HUES48 (cell line): Measurements from ENCODE around the gene LSM12.

Experiments used
- H3K27ac ChIP-seq: one replicate; pipeline ENCODE4 v1.7.0; 2013; ENCODE audit warnings: low read depth, low read length, inconsistent platforms
- H3K27me3 ChIP-seq: 2 replicates; pipeline ENCODE4 v1.6.1; 2013; ENCODE audit warnings: mild to moderate bottlenecking, low read length; ENCODE audit not compliant: control insufficient read depth, insufficient read depth
- H3K36me3 ChIP-seq: 2 replicates; pipeline ENCODE4 v1.6.1; 2013; ENCODE audit warnings: low read length; ENCODE audit not compliant: control insufficient read depth, insufficient read depth
- H3K4me1 ChIP-seq: 2 replicates; pipeline ENCODE4 v1.6.1; 2013; ENCODE audit warnings: mild to moderate bottlenecking, low read length; ENCODE audit not compliant: control insufficient read depth, insufficient read depth
- H3K4me3 ChIP-seq: 2 replicates; pipeline ENCODE4 v1.5.1; 2013; ENCODE audit warnings: mild to moderate bottlenecking, low read depth, low read length
- H3K9ac ChIP-seq: 2 replicates; pipeline ENCODE4 v1.6.1; 2013; ENCODE audit warnings: mild to moderate bottlenecking, low read depth, low read length, moderate library complexity
- H3K9me3 ChIP-seq: 2 replicates; pipeline ENCODE4 v1.6.1; 2013; ENCODE audit warnings: low read length; ENCODE audit not compliant: control insufficient read depth, insufficient read depth

Gene LSM12

DNA sequence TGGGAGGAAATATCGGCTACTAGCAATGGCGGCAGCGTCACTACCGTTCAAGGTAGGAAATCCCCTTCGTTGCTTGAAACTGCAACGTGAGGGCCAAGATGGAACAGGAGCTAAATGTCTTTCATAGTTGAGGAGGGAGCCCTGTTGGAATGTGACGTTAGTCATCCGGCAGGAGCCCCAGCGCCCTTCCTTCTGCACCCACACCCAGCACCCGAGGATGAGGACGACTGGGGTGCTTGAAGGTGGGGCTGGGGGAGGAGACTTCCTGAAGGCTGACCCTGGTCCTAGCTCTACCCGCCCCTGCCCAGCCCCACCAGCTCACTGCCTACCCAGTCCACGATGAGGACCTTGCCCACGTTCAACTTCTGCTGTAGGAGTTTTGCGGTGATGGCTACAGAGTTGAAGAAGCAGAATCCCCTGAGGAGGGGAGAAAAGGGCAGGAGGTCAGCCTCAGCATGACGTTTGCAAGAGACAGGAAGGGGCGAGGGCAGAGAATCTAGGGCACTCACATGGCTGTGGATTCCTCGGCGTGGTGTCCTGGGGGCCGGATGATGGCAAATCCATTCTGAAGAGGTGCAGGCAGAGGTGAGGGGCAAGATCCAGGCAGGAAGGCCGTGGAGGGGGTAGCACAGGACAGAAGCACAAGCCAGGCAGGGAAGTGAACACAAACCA, 15.9 kb upstream of the LSM12 start:
- H3K9ac ChIP-seq = no peak overlapping the region
- H3K36me3 ChIP-seq = peaks cover 58% of the 10 kb centered on the region
- H3K9me3 ChIP-seq = no peaks in the 10 kb centered on the region
- no peaks in the 10 kb centered on the region for H3K27me3 ChIP-seq
- H3K4me3 ChIP-seq = no peak overlapping the region
- no peak overlapping the region for H3K27ac ChIP-seq
- peaks cover 11% of the 10 kb centered on the region for H3K4me1 ChIP-seq

DNA sequence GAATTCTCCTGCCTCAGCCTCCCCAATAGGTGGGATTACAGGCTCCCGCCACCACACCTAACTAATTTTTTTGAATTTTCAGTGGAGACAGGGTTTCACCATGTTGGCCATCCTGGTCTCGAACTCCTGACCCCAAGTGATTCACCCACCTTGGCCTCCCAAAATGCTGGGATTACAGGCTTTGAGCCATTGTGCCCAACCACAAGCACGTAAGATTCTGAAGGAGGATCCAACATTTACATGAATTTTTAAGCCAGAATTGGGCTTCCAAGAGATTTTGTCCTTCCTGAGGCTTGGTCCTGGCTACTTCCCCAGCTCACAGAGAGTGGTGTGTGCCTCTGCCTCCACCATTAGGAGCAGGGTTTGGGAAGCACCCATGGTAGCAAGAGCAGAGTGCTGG, 15.2 kb upstream of the LSM12 start:
- H3K4me3 ChIP-seq = no peak overlapping the region
- H3K9me3 ChIP-seq = no peaks in the 10 kb centered on the region
- no peaks in the 10 kb centered on the region for H3K27me3 ChIP-seq
- no peak overlapping the region for H3K27ac ChIP-seq
- H3K9ac ChIP-seq = no peak overlapping the region
- H3K36me3 ChIP-seq = peaks cover 65% of the 10 kb centered on the region
- peaks cover 5% of the 10 kb centered on the region; the same call in 1 of the 2 replicates for H3K4me1 ChIP-seq

DNA sequence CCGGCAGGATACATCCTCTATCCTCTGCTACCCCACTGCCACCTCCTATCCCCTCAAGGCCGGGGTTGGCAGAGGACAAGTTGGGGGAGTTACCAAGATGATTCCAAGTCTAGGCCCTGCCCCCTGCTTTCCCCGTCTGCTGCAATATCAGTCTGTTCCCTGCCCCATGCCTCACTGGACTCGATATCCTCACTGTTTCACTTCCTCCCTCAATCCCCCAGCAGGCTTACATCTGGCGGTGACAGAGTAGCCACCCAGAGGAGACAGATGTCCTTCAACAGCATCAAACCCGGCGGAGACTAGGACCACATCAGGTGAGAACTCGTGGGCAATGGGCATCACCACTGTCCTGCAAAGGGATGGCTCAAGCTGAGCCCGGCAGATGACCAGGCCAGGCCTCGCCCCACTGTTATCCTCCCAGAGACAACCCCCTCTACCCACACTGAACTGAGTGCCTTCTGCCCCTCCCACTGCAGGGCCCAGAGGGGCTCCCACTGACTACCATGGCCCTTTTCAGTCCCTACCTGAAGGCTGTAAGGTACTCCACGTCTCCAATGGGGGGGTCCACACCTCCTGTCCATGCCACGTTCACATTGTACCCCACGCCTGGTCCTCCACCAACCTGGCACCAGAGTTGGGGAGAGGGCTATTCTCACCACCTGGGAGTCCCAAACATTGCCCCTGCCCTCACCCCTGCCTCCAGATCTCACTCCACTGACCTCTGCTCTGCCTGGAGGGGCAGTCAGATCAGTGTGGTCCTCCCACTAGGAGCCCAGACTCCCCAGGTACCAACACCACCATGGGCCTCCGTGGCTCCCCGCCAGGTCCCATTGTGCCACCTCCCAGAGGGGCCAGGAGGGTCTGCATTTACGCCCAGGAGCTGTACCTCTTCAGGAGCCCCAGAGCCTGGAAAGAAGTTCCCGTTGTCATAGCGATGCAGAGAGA, 13.7 kb upstream of the LSM12 start:
- no peaks in the 10 kb centered on the region for H3K4me1 ChIP-seq
- no peak overlapping the region for H3K4me3 ChIP-seq
- no peak overlapping the region for H3K27ac ChIP-seq
- no peak overlapping the region for H3K9ac ChIP-seq
- peaks cover 80% of the 10 kb centered on the region for H3K36me3 ChIP-seq
- no peaks in the 10 kb centered on the region for H3K27me3 ChIP-seq
- no peaks in the 10 kb centered on the region for H3K9me3 ChIP-seq

DNA sequence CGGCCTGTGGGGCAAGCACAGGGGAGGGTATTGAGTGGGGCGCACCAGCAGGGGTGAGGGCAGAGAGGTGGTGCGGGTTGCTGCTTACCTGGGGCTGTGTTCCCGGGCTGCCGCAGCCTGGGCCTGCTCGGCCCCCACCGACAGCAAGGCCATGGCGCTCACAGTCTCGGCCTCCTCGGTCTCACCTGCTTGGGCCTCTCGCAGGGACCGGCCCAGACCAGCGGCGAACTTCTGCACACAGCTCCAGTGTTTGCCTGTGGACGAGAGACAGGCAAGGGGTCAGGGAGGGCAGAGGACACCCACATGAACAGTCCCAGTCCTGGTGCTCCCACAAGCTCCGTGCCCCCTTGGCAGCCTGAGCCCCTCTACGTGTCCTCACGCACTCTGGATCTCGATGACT, 11.9 kb upstream of the LSM12 start:
- no peak overlapping the region for H3K4me3 ChIP-seq
- no peak overlapping the region for H3K27ac ChIP-seq

GRCh38 chr17:44077595-44077909, 11.1 kb upstream of the LSM12 start:
- Histone ChIP-seq H3K9me3 (no peaks in the 10 kb centered on the region), H3K4me1 (no peaks in the 10 kb centered on the region), H3K27ac (no peak overlapping the region), H3K4me3 (no peak overlapping the region), H3K36me3 (peaks cover 88% of the 10 kb centered on the region), H3K27me3 (no peaks in the 10 kb centered on the region), H3K9ac (no peak overlapping the region)

More for the DNA sequence above, 11.9 kb upstream of the LSM12 start:
- Histone ChIP-seq H3K27me3 (no peaks in the 10 kb centered on the region), H3K9ac (no peak overlapping the region), H3K9me3 (no peaks in the 10 kb centered on the region), H3K36me3 (peaks cover 89% of the 10 kb centered on the region), H3K4me1 (no peaks in the 10 kb centered on the region)

DNA sequence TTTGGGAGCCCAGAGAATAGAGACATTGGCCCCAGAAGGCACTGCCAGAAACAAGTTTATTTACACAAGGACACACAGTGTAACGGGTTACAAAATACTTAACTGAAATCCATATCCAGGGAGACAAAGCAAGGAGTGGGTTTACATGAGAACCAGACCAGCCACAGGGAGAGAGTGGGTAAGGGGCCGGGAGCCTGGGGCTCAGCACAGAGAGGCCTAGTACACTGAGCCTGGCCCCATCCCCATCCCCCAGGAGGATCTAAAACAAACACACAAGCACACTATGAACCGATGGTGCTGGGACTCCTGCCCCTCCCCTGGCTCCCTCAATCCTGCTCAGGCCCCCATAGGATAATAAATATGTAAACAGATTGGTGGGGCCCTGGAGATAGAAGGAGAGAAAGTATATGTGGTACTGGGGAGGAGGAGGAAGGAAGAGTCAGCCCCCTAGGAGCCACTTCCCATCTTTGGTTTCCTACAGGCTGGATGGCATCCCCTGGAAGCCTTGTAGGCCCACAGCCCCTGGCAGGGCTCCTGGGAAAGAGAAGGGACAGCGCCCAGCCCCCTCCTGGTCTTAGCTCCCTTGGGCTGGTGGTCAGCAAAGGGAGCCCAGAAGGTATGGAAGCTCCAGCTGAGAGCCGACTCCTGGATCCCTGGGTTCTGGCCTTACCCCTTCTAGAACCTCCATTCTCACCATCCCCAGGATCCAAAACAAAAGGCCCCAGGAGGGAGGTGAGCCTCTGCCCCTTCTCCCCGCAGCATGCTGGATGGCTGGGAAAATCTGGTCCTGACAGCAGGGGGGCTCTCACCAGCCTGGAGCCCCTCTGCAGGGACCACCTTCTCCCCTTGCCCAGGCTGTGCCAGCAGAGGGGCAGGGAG, 10.5 kb upstream of the LSM12 start:
- H3K9ac ChIP-seq = no peak overlapping the region
- H3K4me3 ChIP-seq = no peak overlapping the region
- no peaks in the 10 kb centered on the region for H3K9me3 ChIP-seq
- H3K27me3 ChIP-seq = no peaks in the 10 kb centered on the region
- no peak overlapping the region for H3K27ac ChIP-seq
- peaks cover 82% of the 10 kb centered on the region for H3K36me3 ChIP-seq
- peaks cover under 1% of the 10 kb centered on the region; the same call in 1 of the 2 replicates for H3K4me1 ChIP-seq

GRCh38 chr17:44075598-44076293, 9.3 kb upstream of the LSM12 start:
- Histone ChIP-seq H3K4me1 (peaks cover 7% of the 10 kb centered on the region; the same call in 1 of the 2 replicates), H3K4me3 (no peak overlapping the region), H3K9me3 (no peaks in the 10 kb centered on the region), H3K36me3 (peaks cover 75% of the 10 kb centered on the region), H3K9ac (no peak overlapping the region), H3K27me3 (no peaks in the 10 kb centered on the region), H3K27ac (no peak overlapping the region)

DNA sequence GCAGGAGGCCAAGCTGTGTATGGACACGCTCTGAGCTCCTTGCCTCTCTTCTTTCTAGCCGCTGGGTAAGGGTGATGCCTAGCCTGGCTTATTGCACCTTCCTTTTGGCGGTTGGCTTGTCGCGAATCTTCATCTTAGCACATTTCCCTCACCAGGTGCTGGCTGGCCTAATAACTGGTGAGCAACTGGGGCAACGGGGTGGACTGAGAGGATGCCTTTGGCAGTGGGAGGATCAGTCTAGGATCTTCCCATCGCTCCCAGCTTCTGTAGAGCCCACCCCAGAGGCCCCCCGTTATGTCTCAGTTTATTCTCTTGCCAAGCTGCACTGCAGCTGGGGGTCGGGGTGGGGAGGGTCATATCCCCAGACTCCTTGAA, 8.4 kb upstream of the LSM12 start:
- H3K27ac ChIP-seq = no peak overlapping the region
- no peak overlapping the region for H3K9ac ChIP-seq
- H3K9me3 ChIP-seq = no peaks in the 10 kb centered on the region
- H3K4me3 ChIP-seq = no peak overlapping the region
- H3K36me3 ChIP-seq = peaks cover 66% of the 10 kb centered on the region
- H3K27me3 ChIP-seq = no peaks in the 10 kb centered on the region
- peaks cover 9% of the 10 kb centered on the region; the same call in 1 of the 2 replicates for H3K4me1 ChIP-seq

DNA sequence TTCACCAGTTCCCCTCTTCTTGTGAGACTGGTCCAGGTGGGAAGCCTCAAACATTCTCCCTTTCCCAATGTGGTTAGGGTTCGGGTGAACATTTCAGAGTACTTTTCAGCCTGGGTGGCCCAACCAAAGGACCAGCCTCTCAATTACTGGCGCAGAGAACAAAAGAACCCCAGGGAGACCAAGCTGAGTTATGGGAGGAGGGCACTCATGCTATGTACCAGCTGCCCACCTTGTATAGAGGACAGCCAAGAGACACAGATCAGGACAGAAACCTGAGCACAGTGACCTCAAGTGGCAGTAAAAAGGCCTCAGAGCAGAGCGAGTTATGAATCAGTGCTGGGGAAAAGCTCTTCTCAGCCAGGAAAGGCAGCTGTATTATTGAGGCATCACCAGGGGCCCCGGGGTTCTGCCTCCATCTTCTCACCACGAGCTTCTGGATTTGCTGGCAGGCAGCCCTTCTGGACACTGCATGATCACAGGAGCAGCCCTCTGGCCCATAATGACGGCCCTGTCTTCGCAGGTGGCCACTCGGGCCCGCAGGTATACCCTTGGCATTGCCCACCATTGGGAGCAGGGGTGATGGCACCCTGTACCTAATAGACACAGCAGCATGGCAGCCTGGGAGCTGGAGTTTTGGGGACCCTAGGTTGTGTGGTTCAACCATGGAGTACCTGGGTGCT, 7.9 kb upstream of the LSM12 start:
- no peak overlapping the region for H3K9ac ChIP-seq
- peaks cover 64% of the 10 kb centered on the region for H3K36me3 ChIP-seq
- no peak overlapping the region for H3K27ac ChIP-seq
- H3K27me3 ChIP-seq = no peaks in the 10 kb centered on the region
- H3K4me1 ChIP-seq = peaks cover 11% of the 10 kb centered on the region; the same call in 1 of the 2 replicates
- H3K9me3 ChIP-seq = no peaks in the 10 kb centered on the region
- no peak overlapping the region for H3K4me3 ChIP-seq

DNA sequence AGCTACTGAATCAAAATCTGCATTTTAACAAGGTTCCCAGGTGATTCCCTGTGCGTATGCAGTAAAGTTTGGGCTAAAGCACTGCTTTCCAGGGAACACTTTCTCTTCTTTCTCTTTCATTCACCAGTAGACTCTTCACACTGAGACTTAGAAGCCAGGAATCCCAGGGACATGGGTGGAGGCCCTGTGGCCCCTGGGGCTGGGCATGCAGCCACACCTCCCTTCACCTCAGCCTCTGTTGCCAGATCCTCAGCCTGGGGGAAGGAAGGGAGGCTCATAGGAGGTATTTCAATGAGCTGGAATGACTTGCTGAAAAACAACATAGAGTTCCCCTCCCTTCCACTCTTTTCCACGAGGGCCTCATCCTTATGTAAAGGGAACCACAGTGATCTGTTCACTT, 5.3 kb upstream of the LSM12 start:
- peaks cover 39% of the 10 kb centered on the region for H3K36me3 ChIP-seq
- peak overlapping the region; percentile 96 for H3K27ac ChIP-seq
- no peaks in the 10 kb centered on the region for H3K27me3 ChIP-seq
- peak overlapping the region; percentile 95 for H3K4me3 ChIP-seq
- peak overlapping the region; percentile 95 for H3K9ac ChIP-seq
- peaks cover 11% of the 10 kb centered on the region; the same call in 1 of the 2 replicates for H3K4me1 ChIP-seq
- H3K9me3 ChIP-seq = no peaks in the 10 kb centered on the region
